B cell (primary cell): ENCODE results near the gene CYP2F1. TPM values are rescaled to one million over a fixed set of nuclear protein-coding genes. Genes with fewer than 3 reads are reported as not detected.
"Not testable (repeated sequence)": the region's sequence is repeated elsewhere in the genome, so short reads cannot be mapped to it uniquely, and the experiment has no call there.

Source experiments
- ATAC-seq: fragments of 200-7000 bp; cut with Tn5 transposase; one replicate; pipeline ENCODE4 v1.10.0; 2021; ENCODE audit warnings: low read depth, mild to moderate bottlenecking, moderate number of reproducible peaks, moderate library complexity
- CTCF ChIA-PET: fragments of 350-600 bp; sonication (Branson Sonifier 250); formaldehyde crosslinking; loops from one replicate; lab custom pipeline; 2021; ENCODE audit warnings: antibody characterized with exemption, inconsistent platforms; lab: Charles Lee
- POLR2A ChIA-PET: fragments of 350-600 bp; sonication (Branson Sonifier 250); formaldehyde crosslinking; loops from one replicate; lab custom pipeline; 2021; ENCODE audit warnings: antibody characterized with exemption; lab: Charles Lee
- DNase-seq: peaks from one replicate; pipeline ENCODE4 v3.0.0; 2013
- H2AFZ ChIP-seq: 2 replicates; pipeline ENCODE4 v1.6.1; 2012; ENCODE audit warnings: mild to moderate bottlenecking, low read depth, low read length; ENCODE audit not compliant: insufficient read depth, poor library complexity, severe bottlenecking
- H3K27ac ChIP-seq, 2 donors: 1 replicate in 1 of 2; 2 replicates in 1 of 2; pipeline ENCODE4 v1.5.1; 2012 to 2013; ENCODE audit warnings: low read length in 2 of 2, mild to moderate bottlenecking in 2 of 2, moderate library complexity in 1 of 2
- H3K27me3 ChIP-seq, 4 experiments: fragments of 200-600 bp in 1 of 4; sonication (generic) in 1 of 4; replicated peaks in 1 of 4; 1 replicate in 2 of 4; 2 replicates in 2 of 4; pipeline versions ENCODE4 v1.6.1 to v1.7.0; 2013 to 2016; ENCODE audit warnings: low read length in 3 of 4, mild to moderate bottlenecking in 2 of 4, mixed read lengths in 1 of 4, moderate library complexity in 1 of 4; ENCODE audit not compliant: insufficient read depth in 4 of 4, control insufficient read depth in 3 of 4; ENCODE audit errors: control extremely low read depth in 1 of 4
- H3K36me3 ChIP-seq, 2 experiments: replicated peaks in 1 of 2; 1 replicate in 1 of 2; 2 replicates in 1 of 2; pipeline versions ENCODE4 v1.6.1 to v1.7.1; 2013; ENCODE audit warnings: low read length in 1 of 2; ENCODE audit not compliant: insufficient read depth in 2 of 2, control insufficient read depth in 1 of 2; ENCODE audit errors: control extremely low read depth in 1 of 2, extremely low read depth in 1 of 2
- H3K4me1 ChIP-seq, 2 donors: fragments of 200-600 bp in 1 of 2; sonication (generic) in 1 of 2; 1 replicate in 1 of 2; 2 replicates in 1 of 2; pipeline versions ENCODE4 v1.5.1 to v1.6.1; 2013 to 2017; ENCODE audit warnings: low read length in 2 of 2; ENCODE audit not compliant: control insufficient read depth in 2 of 2, insufficient read depth in 2 of 2
- H3K4me2 ChIP-seq: replicated peaks from 2 replicates; pipeline ENCODE3; 2012; ENCODE audit warnings: mild to moderate bottlenecking, low read depth, low read length; ENCODE audit not compliant: poor library complexity, severe bottlenecking
- H3K4me3 ChIP-seq, 5 experiments: fragments of 200-600 bp in 1 of 5; sonication (generic) in 1 of 5; 1 replicate in 3 of 5; 2 replicates in 2 of 5; pipeline versions ENCODE4 v1.5.1 to v1.7.0; 2011 to 2016; ENCODE audit warnings: low read length in 4 of 5, mild to moderate bottlenecking in 4 of 5, low read depth in 2 of 5, control low read depth in 1 of 5, moderate library complexity in 1 of 5; ENCODE audit not compliant: insufficient read depth in 1 of 5; ENCODE audit errors: control extremely low read depth in 1 of 5, extremely low read depth in 1 of 5
- H3K79me2 ChIP-seq: fragments of 200-600 bp; sonication (generic); one replicate; pipeline ENCODE4 v1.6.0; 2016; ENCODE audit warnings: low read length; ENCODE audit not compliant: control insufficient read depth, insufficient read depth
- H3K9ac ChIP-seq: fragments of 200-600 bp; sonication (generic); 2 replicates; pipeline ENCODE4 v1.6.1; 2017; ENCODE audit warnings: mild to moderate bottlenecking, low read length, moderate library complexity
- H3K9me3 ChIP-seq, 3 donors: one replicate each; pipeline versions ENCODE4 v1.6.1 to v1.7.1; 2013; ENCODE audit warnings: low read length in 2 of 3; ENCODE audit not compliant: control insufficient read depth in 2 of 3, insufficient read depth in 1 of 3; ENCODE audit errors: control extremely low read depth in 1 of 3
- H4K20me1 ChIP-seq: 2 replicates; pipeline ENCODE4 v1.6.0; 2012; ENCODE audit warnings: mild to moderate bottlenecking, low read length; ENCODE audit not compliant: insufficient read depth, control insufficient read depth, poor library complexity, severe bottlenecking
- H3K27ac Mint-ChIP-seq: one replicate; pipeline ENCODE4 v1.8.0; 2021; ENCODE audit warnings: mixed read lengths
- H3K27me3 Mint-ChIP-seq: one replicate; pipeline ENCODE4 v1.8.0; 2021; ENCODE audit warnings: mixed read lengths
- H3K4me1 Mint-ChIP-seq: one replicate; pipeline ENCODE4 v1.8.0; 2021; ENCODE audit warnings: mixed read lengths
- H3K4me3 Mint-ChIP-seq: one replicate; pipeline ENCODE4 v1.8.0; 2021; ENCODE audit warnings: mixed read lengths
- H3K9me3 Mint-ChIP-seq: one replicate; pipeline ENCODE4 v1.8.0; 2022; ENCODE audit warnings: mixed read lengths; ENCODE audit not compliant: insufficient read depth
- EZH2 ChIP-seq: IDR thresholded peaks from 2 replicates; pipeline ENCODE4 v1.6.1; 2012; ENCODE audit warnings: borderline replicate concordance, low read depth, mild to moderate bottlenecking, moderate library complexity, low read length; ENCODE audit not compliant: insufficient read depth, poor library complexity, severe bottlenecking
- WGBS: methylation state at CpG from one replicate; pipeline ENCODE4 v1.1.5; 2013; ENCODE audit warnings: missing lambda C conversion rate; ENCODE audit not compliant: insufficient coverage; 5-methylcytosine and 5-hydroxymethylcytosine counted together
- intact Hi-C: fragments of 100-400 bp; cut with micrococcal nuclease; formaldehyde crosslinking; loops from one replicate; pipeline ENCODE4 v1.10.0; 2022
- polyA plus RNA-seq: library from polyadenylated mRNA; depleted of rRNA; stranded (reverse); fragments of >200 nt; gene quantifications from 2 replicates; pipeline ENCODE4 v1.2.3, GENCODE V29; 2012
- total RNA-seq, 2 donors: library from RNA; stranded (reverse); fragments of 120-200 nt in 1 of 2; gene quantifications; 1 replicate in 1 of 2; 2 replicates in 1 of 2; pipeline versions ENCODE4 v1.2.3 to v1.2.4, GENCODE V29; 2013 to 2022

Gene CYP2F1
- total and polyA plus RNA-seq, 2 donors (not counting 1 experiment from before 2014, with no cell fraction given): 0.04 TPM; not detected in 1

- Mint-ChIP-seq H3K27me3 (peaks cover 27% of the 10 kb centered on the region), H3K9me3 (no peaks in the 10 kb centered on the region), H3K4me1 (no peaks in the 10 kb centered on the region), H3K27ac (no peak overlapping the region), H3K4me3 (no peak overlapping the region)
- intact Hi-C loops: no loop called here
- TF ChIP-seq EZH2: no peak
- CTCF ChIA-PET: interaction anchor here (1.2 kb wide), 1 partner anchor 486 kb away, joined by 3 read pairs; no protein-coding TSS in a partner anchor
- Histone ChIP-seq H3K9me3 (no peaks in the 10 kb centered on the region), H3K4me3 (no peak overlapping the region), H3K4me2 (no peak overlapping the region), H3K36me3 (no peaks in the 10 kb centered on the region), H3K27ac (no peak overlapping the region), H3K79me2 (no peaks in the 10 kb centered on the region), H3K4me1 (no peaks in the 10 kb centered on the region), H2AFZ (no peak overlapping the region), H3K9ac (no peak overlapping the region), H3K27me3 (peaks cover 0 to 4% (median 3%) of the 10 kb centered on the region in 4 experiments), H4K20me1 (no peaks in the 10 kb centered on the region)
- DNase-seq (no peak), ATAC-seq (no peak)
- POLR2A ChIA-PET: no interaction called here
- WGBS: 100% methylated on average over 1 of the region's 2 CpGs
Observed at GRCh38 chr19:41149831-41150230, 35.6 kb downstream of the CYP2F1 start.

- H3K36me3 ChIP-seq, H3K27ac Mint-ChIP-seq, DNase-seq, H3K4me2 ChIP-seq, H3K4me1 Mint-ChIP-seq, POLR2A ChIA-PET, H3K9me3 Mint-ChIP-seq, H3K4me3 Mint-ChIP-seq, ATAC-seq, H3K4me1 ChIP-seq, H2AFZ ChIP-seq, intact Hi-C loops, H3K9me3 ChIP-seq, H3K9ac ChIP-seq, H4K20me1 ChIP-seq, H3K4me3 ChIP-seq, H3K27me3 ChIP-seq, H3K79me2 ChIP-seq, H3K27ac ChIP-seq: not testable (repeated sequence)
- peaks cover 23% of the 10 kb centered on the region for H3K27me3 Mint-ChIP-seq
- 87% methylated on average over 4 of the region's 7 CpGs for WGBS
- CTCF ChIA-PET: interaction anchor here (0.7 kb wide), 1 partner anchor 171 kb away, joined by 3 read pairs; no protein-coding TSS in a partner anchor
Observed at GRCh38 chr19:41150986-41151385, 36.8 kb downstream of the CYP2F1 start.
